Stimulated activated CD4-positive, alpha-beta T cell treated with anti-CD3 and anti-CD28 coated beads, Interleukin-15, amount 100 ng/mL, for 1 hour (primary cell): ENCODE data around the gene TBX2.

Experiments
- DNase-seq, 2 donors: peaks; one replicate each; pipeline ENCODE4 v3.0.0-alpha.2; 2020; ENCODE audit warnings: low read depth in 1 of 2, low spot score in 1 of 2

The TBX2 gene

GRCh38 chr17:61387011-61387410, 12.6 kb upstream of the TBX2 start:
- DNase-seq = no peak

GRCh38 chr17:61387511-61388305, 11.9 kb upstream of the TBX2 start:
- no peak for DNase-seq

GRCh38 chr17:61388561-61389356, 10.9 kb upstream of the TBX2 start:
- DNase-seq = no peak

GRCh38 chr17:61389670-61390478, 9.8 kb upstream of the TBX2 start:
- no peak for DNase-seq

- DNase-seq = no peak
Observed at GRCh38 chr17:61390479-61390791, 9.2 kb upstream of the TBX2 start.

- no peak for DNase-seq
Observed at GRCh38 chr17:61391595-61392291, 7.9 kb upstream of the TBX2 start.

GRCh38 chr17:61392679-61393078, 7.0 kb upstream of the TBX2 start:
- no peak for DNase-seq

GRCh38 chr17:61393550-61393903, 6.1 kb upstream of the TBX2 start:
- no peak for DNase-seq

GRCh38 chr17:61393904-61394629, 5.6 kb upstream of the TBX2 start:
- no peak for DNase-seq

GRCh38 chr17:61394630-61395408, 4.8 kb upstream of the TBX2 start:
- DNase-seq = no peak

DNA sequence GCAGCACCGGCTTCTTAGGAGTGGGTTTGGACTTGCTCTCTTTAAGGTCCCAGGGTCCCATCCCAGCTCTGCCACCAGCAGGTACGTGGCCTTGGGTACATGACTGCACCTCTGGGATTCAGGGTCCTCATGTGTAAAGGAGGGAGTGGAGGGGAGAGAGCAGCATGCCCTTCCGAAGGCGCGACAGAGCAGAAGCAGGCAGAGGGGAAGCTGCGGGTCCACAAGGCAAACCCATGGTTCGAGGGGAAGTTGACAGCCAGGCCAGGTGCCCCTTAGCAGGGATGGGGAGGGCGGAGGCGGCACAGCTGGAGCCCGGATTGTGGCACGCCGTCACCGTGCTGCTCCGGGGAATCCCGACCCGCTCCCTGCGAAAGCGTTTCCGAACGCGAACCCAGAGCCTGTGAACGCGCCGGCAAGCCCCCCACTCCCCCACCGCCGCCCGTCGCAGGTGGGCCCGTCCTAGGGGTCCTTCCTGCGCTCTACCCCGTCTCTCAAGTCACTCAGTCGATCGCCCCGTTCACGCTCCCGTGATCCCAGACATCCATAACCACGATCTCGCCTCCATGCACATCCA, 4.1 kb upstream of the TBX2 start:
- no peak for DNase-seq

DNA sequence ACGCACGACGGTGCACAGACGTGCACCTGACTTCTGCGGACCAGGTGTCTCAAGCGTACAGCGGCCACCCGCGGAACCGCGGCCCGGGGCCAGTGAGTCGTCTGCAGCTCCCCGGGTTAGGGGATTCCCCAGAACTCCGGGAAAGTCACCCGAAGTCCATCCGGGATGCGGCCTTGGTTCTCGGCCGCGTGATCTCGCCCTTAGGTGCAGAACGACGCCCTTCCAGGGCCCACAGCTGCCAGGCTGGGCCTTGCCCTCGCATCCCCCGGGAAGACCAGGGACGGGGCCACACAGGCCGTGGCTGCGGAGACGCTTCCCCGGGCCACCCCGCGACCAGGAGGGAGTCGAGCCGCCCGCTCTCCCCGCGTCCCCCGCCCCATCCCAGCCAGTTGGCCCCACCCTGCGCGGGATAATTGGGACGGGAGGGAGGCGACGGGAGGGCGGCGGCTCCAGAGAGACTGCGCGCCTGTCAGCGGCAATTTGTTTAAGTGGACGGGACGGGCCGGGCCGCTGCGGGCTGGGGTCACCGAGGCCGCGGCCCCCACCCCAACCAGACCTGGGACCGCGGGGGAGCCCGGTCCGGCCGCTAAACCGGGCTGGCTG, 3.6 kb upstream of the TBX2 start:
- DNase-seq = no peak

GRCh38 chr17:61396586-61397085, 3.0 kb upstream of the TBX2 start:
- DNase-seq = no peak

DNA sequence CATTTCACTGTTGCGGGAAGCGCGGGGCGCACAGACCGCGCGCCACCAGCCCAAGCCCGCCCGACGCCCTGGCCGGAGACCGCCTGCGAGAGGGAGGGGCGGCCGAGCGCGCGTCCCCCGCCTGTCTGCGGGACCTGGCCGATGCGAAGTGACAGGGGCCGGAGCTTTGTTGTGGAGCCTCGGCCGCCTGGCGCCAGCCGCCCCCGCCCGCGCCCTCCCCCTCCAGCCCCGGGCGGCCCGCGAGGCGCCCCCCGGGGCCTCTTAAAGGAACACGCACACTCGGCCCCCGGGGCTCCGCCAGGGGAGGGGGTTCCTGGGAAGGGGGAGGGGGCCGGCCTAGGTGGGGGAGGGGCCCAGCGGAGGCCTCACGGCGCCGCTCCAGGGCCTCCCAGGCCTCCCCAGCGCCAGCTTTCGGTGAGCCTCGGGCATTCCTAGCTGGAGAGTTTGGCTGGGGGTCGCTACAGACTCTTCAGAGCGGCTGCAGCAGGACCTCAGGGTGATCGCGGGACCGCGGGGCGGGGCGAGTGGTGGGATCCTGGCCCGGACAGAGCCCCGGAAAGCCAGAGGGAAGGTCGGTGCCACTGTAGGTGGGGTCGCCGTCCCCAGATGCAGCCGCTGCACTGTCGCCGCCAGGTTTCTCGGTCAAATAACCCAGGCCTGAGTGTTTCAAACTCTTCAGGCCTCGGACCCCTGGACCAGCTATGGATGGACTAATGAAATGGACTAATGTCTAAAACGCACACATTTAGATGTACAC, 2.4 kb upstream of the TBX2 start:
- DNase-seq = no peak

DNA sequence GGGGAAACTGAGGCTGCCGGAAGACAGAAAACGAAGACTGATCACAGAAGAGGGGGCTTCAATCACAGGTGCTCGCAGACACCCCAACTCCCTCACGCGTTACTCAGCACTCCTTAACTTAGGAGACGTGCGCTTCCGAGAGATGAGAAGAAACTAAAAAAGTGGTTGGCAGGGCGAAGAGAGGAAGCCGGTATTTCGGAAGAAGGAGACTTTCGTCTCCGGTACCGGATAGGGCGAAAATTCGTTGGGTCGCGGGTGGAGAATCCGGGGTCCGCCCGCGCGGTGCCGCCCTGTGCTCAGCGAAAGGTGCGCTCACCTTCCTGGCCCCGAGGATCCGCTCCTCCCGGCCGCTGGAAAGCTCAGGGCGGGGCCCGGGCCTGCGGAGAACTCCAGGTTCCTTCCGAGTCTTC, 917 bp upstream of the TBX2 start:
- DNase-seq = no peak

- no peak for DNase-seq
Observed at GRCh38 chr17:61400066-61400716, 548 bp downstream of the TBX2 start.

GRCh38 chr17:61400717-61401388, 1.2 kb downstream of the TBX2 start:
- no peak for DNase-seq
